Kidney tubule cell (primary cell): Measurements from ENCODE around the gene PDE2A.
"Not testable (repeated sequence)": the region's sequence is repeated elsewhere in the genome, so short reads cannot be mapped to it uniquely, and the experiment has no call there.

ENCODE experiments used
- DNase-seq: peaks from one replicate; pipeline ENCODE4 v3.0.0-alpha.2; 2018; ENCODE audit warnings: low spot score

The PDE2A gene

GRCh38 chr11:72575533-72576242 is 98.5 kb downstream of the PDE2A start:
- no peak for DNase-seq

- DNase-seq, result no peak
Observed at GRCh38 chr11:72574548-72575460, 99.4 kb downstream of the PDE2A start.

GRCh38 chr11:72573855-72574445 is 100.3 kb downstream of the PDE2A start:
- DNase-seq, result no peak

- peak; percentile 40 for DNase-seq
Observed at GRCh38 chr11:72573072-72573854, 101.0 kb downstream of the PDE2A start.

- not testable (repeated sequence) for DNase-seq
Observed at GRCh38 chr11:72572540-72572939, 101.7 kb downstream of the PDE2A start.

- no peak for DNase-seq
Observed at GRCh38 chr11:72570893-72571661, 103.1 kb downstream of the PDE2A start.

- DNase-seq, result peak; percentile 79
Observed at GRCh38 chr11:72569966-72570892, 104.0 kb downstream of the PDE2A start.

GRCh38 chr11:72568861-72569260 is 105.4 kb downstream of the PDE2A start:
- DNase-seq, result peak; percentile 30

- DNase-seq, result peak; percentile 80
Observed at GRCh38 chr11:72562431-72562830, 111.8 kb downstream of the PDE2A start.

- DNase-seq, result no peak
Observed at GRCh38 chr11:72561856-72562255, 112.4 kb downstream of the PDE2A start.

GRCh38 chr11:72560864-72561263 is 113.4 kb downstream of the PDE2A start:
- DNase-seq, result not testable (repeated sequence)

- no peak for DNase-seq
Observed at GRCh38 chr11:72556433-72556832, 117.8 kb downstream of the PDE2A start.

GRCh38 chr11:72555014-72555522 is 119.2 kb downstream of the PDE2A start:
- not testable (repeated sequence) for DNase-seq

- no peak for DNase-seq
Observed at GRCh38 chr11:72553706-72554105, 120.5 kb downstream of the PDE2A start.

- no peak for DNase-seq
Observed at GRCh38 chr11:72552399-72552910, 121.8 kb downstream of the PDE2A start.

- no peak for DNase-seq
Observed at GRCh38 chr11:72551571-72551970, 122.7 kb downstream of the PDE2A start.

GRCh38 chr11:72548463-72548862 is 125.8 kb downstream of the PDE2A start:
- no peak for DNase-seq

GRCh38 chr11:72546866-72547265 is 127.4 kb downstream of the PDE2A start:
- DNase-seq, result no peak

GRCh38 chr11:72544589-72544988 is 129.6 kb downstream of the PDE2A start:
- DNase-seq, result no peak
